Right renal cortex interstitium (tissue), 3 donors: ENCODE data around the gene RGL1. TPM values are rescaled to one million over a fixed set of nuclear protein-coding genes. Genes with fewer than 3 reads are reported as not detected.

Experiments
- DNase-seq, 3 donors: peaks; one replicate each; pipeline ENCODE4 v3.0.0-alpha.2; 2013; ENCODE audit warnings: low read depth in 3 of 3, low spot score in 2 of 3
- polyA plus RNA-seq, 3 donors: library from polyadenylated mRNA; unstranded; fragments of 120-200 nt; gene quantifications; one replicate each; pipeline ENCODE4 v1.2.1, GENCODE V29; 2013; ENCODE audit not compliant: insufficient read length in 3 of 3

RGL1 gene
- polyA plus RNA-seq, 3 donors = 49.9 to 57.2 (median 51.9) TPM

DNA sequence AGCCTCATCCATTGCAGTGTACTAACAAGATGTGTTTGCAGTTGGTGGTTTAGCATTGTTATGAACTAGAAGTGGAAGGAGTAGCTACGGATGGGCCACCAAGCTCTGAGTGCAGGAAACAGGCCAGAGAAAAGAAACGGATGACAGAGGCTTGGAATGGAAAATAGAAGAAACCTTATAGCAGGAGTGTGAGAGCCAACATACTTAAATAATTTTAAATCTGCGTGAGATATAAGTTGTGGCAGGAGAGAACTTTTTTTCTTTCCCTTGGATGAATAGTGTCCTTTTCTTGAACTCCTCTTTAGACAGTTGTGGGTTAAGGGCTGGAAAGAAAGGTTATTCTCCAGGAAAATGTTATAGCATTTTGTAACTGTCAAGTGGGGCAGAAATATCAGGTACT, 54.2 kb downstream of the RGL1 start:
- DNase-seq = no peak

DNA sequence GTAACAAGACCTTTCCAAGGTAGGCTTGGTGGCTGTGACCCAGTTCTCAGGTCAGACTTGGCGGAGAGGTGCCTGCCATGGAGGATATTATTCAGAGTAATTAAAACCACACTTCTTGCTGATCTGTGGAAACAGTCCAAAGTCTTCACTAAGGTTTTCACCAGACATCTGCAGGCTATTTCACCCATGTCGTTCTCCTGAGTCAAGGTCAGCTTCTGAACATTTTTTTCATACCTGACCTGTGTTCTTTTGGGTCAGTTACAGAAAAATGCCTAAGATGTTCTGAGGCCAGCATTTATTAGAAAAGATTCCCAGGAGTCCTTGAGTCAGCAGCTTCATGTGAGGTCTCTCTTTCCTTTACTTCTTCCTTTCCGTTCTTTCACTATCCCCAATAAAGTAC, 54.9 kb downstream of the RGL1 start:
- DNase-seq = no peak

- DNase-seq = no peak
Observed at GRCh38 chr1:183862967-183863366, 58.0 kb downstream of the RGL1 start.

DNA sequence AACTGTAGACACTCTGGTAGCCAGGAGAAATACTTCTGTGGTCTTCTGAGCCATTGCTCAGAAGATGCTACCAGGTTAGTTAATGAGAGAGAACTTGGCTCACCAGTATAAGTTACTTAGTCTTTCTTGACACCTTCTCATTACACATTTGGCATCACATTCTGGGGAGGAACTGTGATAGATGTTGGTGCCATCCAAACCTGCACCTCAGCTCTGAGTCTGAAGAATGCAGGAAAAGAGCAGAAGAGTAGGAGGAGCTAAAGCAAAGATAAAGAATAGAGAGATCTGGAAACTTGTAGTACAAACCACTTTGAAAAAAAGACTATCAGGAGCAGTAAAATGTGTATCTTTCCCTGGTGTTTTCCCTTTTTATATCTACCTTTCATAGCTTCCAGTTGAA, 58.9 kb downstream of the RGL1 start:
- DNase-seq = no peak

- no peak for DNase-seq
Observed at GRCh38 chr1:183864611-183865010, 59.7 kb downstream of the RGL1 start.

DNA sequence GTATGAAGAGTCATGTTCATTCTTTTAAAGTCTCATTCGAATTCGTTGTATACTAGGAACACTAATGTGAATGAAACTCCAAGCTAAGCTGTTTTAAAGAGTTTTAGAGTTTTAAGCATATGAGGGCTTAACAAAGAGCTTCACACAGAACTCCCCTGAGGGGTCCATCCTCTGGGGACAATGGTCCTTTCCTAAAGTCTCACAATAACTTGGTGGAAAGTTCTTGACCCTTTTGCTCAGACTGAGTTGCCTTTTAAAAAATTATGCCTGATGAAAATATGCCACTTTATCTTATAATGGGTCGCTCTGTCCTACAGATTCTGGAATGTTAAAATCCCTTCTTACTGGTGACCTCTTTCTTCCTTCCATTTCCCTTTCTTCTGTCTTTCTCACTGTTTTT, 64.3 kb downstream of the RGL1 start:
- DNase-seq = no peak

- DNase-seq = no peak
Observed at GRCh38 chr1:183869664-183870063, 64.7 kb downstream of the RGL1 start.

DNA sequence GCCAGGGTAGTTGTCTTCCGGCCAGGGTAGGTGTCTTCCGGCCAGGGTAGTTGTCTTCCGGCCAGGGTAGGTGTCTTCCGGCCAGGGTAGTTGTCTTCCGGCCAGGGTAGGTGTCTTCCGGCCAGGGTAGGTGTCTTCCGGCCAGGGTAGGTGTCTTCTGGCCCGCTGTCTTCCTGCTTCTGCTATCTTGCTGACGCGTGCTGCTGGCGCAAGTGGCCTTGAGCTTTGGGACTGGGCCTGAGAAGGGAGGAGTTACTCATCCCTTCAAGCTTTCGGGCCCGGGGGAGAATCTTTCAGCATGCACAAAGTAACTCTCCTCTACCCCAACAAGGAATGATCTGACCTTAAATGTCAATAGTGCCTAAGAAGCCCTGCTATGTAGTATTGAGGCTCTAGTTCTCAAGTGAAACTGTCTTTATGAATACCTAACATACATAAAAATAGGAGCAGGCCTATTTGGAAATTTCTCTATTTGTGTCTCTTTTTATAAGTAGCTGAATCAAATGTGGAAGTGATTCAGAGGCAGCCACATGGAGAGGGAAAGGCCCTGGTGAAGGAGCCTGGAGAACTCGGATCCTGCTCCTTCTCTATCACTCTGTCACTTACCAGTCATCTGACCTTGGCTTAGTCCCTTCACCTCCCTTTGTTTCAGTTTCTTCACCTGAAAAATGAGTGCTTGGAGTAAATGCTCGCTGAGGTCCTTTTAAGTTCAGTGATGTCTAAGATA, 65.6 kb downstream of the RGL1 start:
- no peak for DNase-seq

DNA sequence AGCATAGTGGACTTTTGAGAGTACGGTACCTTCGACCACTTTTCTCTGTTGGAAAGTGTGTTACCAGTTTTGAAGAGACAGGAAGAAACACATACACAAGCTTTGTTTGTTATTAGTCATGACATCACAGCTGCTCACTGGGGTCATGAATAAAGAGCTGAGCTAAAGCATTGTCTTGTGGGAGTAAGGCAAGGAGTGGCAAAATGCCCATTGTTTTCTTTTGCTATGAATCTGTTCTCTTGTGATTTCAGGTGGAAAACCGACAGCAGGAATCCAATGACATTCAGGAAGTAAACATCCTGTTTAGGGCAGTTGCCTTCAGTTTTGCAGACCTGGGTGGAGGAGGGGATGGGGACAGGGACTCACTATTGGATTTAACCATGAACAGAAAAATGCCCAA, 66.2 kb downstream of the RGL1 start:
- DNase-seq = no peak

DNA sequence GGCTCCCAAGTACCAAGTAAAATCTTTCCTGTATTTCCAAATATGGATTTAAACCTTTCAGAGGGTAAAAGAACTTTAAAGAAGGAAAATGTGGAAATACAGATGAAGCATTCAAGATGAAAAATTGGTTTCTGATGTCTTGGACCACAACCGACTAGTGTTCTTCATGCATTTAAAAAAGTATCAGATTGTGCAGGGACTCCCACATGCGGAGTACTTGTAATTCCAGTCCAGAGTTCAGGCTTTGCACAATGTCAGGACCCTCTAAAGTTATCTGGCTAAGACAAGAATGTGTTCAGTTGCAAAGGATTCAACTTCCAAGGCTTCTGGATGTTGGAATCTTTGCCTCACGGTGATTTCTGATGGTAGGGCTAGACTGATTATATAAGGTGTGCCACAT, 66.7 kb downstream of the RGL1 start:
- no peak for DNase-seq

DNA sequence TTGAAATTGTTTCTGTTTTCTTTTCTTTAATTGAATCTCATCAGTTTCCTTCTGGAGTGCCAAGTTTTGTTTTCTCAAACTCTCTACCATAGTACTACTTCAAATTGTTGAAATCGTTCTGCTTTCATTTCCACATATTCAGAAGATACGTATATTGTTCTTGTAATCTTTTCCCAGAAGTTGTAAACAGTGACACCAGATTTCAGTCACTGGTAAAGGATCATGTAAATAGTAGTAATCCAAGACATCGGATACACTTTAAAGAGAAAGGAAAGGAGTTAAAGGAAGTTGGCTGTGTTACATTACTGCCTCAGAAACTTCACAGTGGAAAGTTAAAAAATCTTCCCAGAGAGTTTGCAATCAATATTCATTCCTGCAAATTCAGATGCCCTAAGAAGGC, 67.5 kb downstream of the RGL1 start:
- no peak for DNase-seq

GRCh38 chr1:183873642-183874041, 68.7 kb downstream of the RGL1 start:
- no peak for DNase-seq

GRCh38 chr1:183876309-183876708, 71.4 kb downstream of the RGL1 start:
- no peak for DNase-seq

DNA sequence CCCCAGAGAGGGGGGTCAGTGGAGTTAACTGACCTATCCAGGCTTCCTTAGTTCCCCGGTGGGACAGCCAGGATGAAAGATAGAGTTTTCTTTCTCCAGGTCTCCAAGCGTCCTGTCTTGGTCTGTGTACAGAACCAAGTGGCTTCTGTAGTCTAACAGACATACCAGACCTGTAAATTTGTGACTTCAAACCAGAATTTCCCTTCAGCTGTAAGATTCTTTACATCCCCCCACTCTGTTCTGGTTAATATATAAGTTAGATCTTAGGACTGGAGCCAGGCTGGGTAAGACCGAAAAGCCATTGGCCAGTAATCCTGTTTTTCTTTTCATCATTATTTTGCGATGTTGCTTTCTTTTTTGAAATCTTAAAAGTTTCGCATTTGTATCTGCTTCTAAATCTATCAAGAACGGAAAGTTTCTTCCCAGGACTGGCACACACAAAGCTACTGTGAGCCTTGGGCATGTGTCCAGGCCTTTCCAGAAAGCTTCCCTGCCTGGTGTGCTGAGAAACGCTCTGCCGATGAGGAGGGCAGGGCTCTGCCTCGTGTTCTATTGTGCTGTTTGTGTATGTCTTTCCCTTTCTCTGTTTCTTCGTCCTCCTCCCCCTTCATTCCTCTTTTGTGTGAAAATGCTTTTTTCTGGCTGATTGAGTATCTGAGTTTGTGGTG, 72.3 kb downstream of the RGL1 start:
- no peak for DNase-seq

GRCh38 chr1:183879494-183879893, 74.6 kb downstream of the RGL1 start:
- DNase-seq = no peak

GRCh38 chr1:183879966-183880365, 75.0 kb downstream of the RGL1 start:
- DNase-seq = no peak

GRCh38 chr1:183880531-183881243, 75.8 kb downstream of the RGL1 start:
- no peak for DNase-seq

DNA sequence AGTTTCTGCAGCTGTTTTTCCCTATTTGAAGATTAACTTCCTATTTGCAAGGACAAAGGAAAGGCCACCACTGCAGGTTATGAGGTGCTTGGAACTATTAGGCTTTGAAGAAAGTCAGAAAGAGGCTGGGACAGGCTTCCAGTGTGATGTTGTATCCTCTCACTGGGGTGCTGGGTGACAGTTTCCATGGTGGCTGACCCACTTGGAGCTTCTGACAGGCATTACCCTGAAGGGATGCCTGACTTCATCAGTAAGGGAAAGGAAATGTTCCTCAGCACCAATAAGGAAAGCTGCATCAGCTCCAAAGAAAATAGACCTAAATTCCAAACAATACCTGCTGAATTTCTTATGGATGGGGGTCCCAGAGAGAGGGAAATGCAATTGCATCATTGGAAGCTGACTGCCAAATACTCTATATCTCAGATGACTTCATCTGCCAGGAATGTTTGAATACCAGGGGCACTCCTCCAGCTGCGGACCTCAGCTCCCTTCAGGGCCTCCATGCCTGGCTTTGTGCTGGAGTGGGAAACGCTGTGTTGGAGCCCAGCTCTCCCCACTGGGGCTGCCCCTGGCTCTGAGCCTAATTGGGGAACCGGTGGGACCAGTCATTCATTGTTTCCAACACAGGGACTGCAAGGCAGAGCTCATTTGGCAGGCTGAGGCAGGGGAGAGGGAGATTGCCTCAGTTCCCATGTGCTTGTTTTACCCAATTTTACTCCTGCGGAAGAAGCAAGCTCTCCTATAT, 76.6 kb downstream of the RGL1 start:
- peak in 1 of 3 donors; percentile 62 for DNase-seq

- DNase-seq = no peak
Observed at GRCh38 chr1:183882335-183883167, 77.6 kb downstream of the RGL1 start.

DNA sequence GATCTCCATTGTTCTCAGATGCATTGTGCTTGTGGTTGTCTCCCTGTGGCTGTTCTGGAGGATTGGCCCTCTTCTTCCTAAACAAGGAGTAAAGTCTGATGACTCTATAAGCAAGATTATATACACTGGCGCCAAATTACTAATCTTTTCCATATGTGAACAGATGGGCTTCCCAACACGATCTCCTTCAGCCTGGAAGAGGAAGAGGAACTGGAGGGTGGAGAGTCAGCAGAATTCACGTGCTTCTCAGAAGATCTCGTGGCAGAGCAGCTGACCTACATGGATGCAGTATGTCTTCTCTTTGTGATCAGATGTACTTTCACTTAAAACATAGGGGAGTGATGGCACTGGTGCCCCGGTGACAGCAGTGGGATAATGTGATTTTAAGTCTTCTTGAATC, 78.7 kb downstream of the RGL1 start:
- no peak for DNase-seq
